HG03469 (cell line): ENCODE measurements around the gene SPG21.

Experiments
- ATAC-seq: cut with Tn5 transposase; IDR thresholded peaks from one replicate; pipeline ENCODE4 v1.9.1; 2021; ENCODE audit warnings: mild to moderate bottlenecking, moderate library complexity, moderate number of reproducible peaks; ENCODE audit not compliant: unreplicated experiment

SPG21 gene

DNA sequence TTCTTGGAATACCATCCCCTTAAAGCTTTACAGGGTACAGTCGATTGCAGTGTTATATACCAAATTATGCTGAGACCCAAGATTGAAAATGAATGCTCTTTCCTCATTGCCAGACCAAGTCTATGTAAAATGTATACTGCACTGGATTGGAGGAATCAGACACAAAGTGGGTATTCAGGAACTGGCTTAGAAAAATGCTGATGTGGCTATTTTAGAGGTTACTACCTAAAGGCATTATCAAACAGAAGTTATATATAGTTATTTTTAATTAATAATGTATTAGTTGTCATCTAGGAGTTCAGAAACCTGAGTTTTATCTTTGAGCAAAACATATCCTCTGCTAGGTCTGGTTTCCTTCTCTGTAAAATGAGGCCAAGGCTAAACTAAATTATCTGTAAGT is 3.6 kb upstream of the SPG21 start:
- ATAC-seq = no peak

GRCh38 chr15:64991536-64992135 is 1.9 kb upstream of the SPG21 start:
- no peak for ATAC-seq

- no peak for ATAC-seq
These were observed 405 bp upstream of the SPG21 start for GRCh38 chr15:64990168-64990470.

DNA sequence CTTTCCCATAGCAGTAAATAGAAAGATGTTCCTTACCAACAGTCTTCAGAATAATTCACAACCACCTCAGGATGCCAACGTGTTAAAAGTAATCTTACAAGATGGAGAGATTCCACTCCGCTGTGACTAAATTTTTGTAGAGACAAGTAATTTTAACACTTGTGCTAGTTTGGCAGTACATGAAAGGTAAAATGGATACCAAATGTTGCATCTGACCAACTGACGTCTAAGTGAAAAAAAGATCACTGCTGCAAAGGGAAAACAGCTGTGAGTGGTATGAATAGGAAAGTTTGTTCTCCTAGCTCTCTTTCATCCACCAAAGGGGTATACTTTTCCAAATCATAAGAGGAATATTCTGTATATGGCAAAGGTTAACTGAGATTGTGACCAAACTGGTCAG is 2.6 kb downstream of the SPG21 start:
- ATAC-seq = no peak

- no peak for ATAC-seq
These were observed 4.2 kb downstream of the SPG21 start for GRCh38 chr15:64985366-64986033.

DNA sequence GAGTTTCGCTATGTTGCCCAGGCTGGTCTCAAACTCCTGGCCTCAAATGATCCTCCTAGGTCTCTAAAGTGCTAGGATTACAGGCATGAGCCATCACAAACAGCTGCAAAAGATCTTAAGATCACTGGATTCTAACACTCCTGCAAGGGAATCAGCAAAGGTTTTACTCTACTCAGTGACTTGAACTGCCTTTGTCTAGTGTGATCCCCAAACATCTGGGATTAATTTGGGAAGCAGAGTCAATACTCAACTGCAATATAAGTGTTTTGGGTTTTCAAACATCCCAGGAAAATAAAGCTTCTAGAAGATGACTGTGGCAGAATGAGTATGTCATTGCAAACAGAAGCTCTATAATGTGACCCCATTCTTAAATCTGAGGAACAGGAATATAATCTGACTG is 7.2 kb downstream of the SPG21 start:
- no peak for ATAC-seq

- ATAC-seq = no peak
These were observed 7.8 kb downstream of the SPG21 start for GRCh38 chr15:64981812-64982431.

GRCh38 chr15:64979252-64979710 is 10.4 kb downstream of the SPG21 start:
- ATAC-seq = no peak

DNA sequence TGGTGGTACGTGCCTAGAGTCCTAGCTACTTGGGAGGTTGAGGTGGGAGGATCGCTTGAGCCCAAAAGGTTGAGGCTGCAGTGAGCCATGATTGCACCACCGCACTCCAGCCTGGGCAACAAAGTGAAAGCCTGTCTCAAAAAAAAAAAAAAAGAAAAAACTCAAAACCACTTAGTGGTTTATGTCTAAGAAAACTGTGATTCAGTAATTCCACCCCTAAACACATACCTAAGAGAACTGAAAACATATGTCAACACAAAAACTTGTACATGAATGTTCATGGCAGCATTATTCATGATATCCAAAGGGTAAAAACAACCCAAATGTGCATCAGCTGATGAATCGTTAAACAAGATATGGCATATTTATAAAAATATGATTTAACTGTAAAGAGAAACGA is 14.3 kb downstream of the SPG21 start:
- ATAC-seq = no peak

GRCh38 chr15:64970698-64971097 is 19.0 kb downstream of the SPG21 start:
- no peak for ATAC-seq

DNA sequence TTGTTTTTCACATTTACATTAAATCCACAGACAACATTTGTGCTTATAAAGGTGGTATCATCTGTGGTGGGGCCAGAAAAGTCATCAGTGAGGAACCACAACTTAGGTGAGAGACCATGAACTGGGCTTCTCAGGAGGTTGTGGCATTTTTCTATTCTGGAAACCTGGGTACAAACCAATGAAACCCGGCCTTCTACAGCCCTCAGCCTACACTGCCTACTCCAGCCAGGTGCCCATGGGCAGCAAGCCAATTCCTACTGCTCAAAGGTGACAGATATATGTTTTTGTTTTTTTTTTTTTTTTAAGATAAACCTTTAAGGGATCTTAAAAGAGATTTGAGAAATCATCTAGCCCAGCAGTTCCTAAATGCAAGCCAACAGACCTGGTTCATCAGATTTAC is 20.3 kb downstream of the SPG21 start:
- ATAC-seq = no peak

- ATAC-seq = no peak
These were observed 28.7 kb downstream of the SPG21 start for GRCh38 chr15:64961013-64961412.

- ATAC-seq = no peak
These were observed 29.6 kb downstream of the SPG21 start for GRCh38 chr15:64960153-64960552.

GRCh38 chr15:64959128-64959527 is 30.6 kb downstream of the SPG21 start:
- no peak for ATAC-seq

DNA sequence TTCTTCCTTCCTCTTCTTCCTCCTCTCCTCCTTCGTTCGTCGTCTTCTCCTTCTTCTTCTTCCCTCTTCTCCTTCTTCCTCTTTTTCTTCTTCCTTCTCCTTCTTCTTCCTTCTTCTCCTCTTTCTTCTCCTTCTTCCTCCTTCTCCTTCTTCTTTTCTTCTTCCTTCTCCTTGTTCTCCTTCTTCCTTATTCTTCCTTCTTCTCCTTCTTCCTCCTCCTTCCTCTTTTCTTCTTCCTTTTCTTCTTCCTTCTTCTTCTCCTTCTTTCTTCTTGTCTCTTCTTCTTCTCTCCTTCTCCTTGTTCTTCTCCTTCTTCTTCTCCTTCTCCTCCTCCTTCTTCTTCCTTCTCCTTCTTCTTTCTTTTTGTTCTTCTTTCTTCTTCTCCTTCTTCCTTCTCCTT is 35.3 kb downstream of the SPG21 start:
- ATAC-seq = no peak

DNA sequence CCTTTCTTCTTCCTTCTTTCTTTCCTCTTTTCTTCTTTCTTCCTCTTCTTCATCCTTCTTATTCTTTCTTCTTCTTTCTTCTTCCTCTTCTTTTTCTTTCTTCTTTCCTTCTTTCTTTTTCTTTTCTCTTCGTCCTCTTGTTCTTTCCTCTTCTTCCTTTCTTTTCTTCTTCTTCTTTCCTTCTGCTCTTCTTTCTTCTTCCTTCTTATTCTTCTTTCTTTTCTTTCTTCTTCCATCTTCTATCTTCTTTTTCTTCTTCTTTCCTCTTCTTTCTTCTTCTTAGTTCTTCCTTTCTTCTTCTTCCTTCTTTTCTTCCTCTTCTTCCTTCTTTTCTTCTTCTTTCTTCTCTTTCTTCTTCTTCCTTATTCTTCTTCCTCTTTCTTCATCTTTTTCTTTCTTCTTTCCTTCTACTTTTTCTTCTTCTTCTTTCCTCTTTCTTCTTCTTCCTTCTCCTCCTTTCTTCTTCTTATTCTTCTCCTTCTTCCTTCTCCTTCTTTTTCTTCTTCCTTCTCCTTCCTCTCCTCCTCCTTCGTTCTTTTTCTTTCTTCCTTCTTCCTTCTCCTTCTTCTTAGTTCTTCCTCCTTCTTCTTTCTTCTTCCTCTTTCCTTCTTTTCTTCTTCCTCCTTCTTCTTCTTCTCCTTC is 37.8 kb downstream of the SPG21 start:
- no peak for ATAC-seq

GRCh38 chr15:64950888-64951287 is 38.8 kb downstream of the SPG21 start:
- no peak for ATAC-seq

GRCh38 chr15:64949383-64950186 is 40.1 kb downstream of the SPG21 start:
- ATAC-seq = no peak

- no peak for ATAC-seq
These were observed 40.8 kb downstream of the SPG21 start for GRCh38 chr15:64948916-64949315.

DNA sequence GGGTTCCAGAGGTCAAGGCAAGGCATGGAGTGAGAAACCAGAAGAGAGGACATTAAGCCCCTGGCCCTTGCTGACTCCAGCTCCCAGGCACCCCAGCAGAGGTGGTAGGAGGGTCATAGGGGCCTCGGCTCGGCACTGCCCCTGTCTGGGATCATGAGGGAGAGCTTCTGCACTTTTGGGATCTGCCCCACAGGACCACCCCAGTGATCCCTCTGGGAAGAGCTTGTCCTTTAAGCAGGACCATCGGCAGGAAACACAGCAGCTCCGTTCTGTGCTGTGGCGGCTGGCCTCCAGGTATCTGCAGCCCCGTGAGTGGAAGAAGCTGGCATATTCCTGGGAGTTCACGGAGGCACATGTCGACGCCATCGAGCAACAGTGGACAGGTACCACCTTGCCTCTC is 42.5 kb downstream of the SPG21 start:
- no peak for ATAC-seq

DNA sequence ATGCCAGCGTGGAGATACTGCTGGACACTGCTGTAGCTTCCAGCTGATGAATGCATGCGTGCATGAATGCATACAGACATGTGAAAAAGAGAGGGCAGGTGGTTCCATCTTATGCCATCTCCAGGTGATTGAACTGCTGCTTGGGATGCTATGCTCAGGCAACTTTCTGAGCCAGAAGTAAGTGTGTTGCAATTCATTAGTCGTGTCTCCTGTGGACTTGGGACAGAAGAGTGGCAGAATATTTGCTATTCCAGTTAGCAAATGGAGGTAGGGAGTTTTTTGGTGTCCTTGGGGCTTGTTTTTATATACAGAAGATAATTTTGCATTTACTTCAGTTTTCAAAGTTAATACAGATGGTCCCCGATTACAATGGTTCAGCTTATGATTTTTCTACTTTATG is 44.8 kb downstream of the SPG21 start:
- no peak for ATAC-seq
